Dedifferentiated amniotic fluid mesenchymal stem cell (primary cell): ENCODE data around the gene DPCD.

Source experiments
- DNase-seq: peaks from one replicate; pipeline ENCODE4 v3.0.0-alpha.2; 2016; ENCODE audit errors: extremely low spot score

Gene DPCD

GRCh38 chr10:101567165-101568006 lies 20.7 kb upstream of the DPCD start:
- no peak for DNase-seq

GRCh38 chr10:101568054-101568745 lies 19.9 kb upstream of the DPCD start:
- DNase-seq, result no peak

GRCh38 chr10:101569323-101569621 lies 18.8 kb upstream of the DPCD start:
- DNase-seq, result no peak

- DNase-seq, result peak; percentile 35
These were observed 18.3 kb upstream of the DPCD start for GRCh38 chr10:101569622-101570427.

- DNase-seq, result no peak
These were observed 17.5 kb upstream of the DPCD start for GRCh38 chr10:101570428-101571270.

- DNase-seq, result no peak
These were observed 16.7 kb upstream of the DPCD start for GRCh38 chr10:101571271-101571925.

GRCh38 chr10:101572126-101572525 lies 16.0 kb upstream of the DPCD start:
- no peak for DNase-seq

GRCh38 chr10:101572785-101573184 lies 15.3 kb upstream of the DPCD start:
- DNase-seq, result no peak

- DNase-seq, result no peak
These were observed 14.0 kb upstream of the DPCD start for GRCh38 chr10:101573885-101574753.

- DNase-seq, result no peak
These were observed 13.0 kb upstream of the DPCD start for GRCh38 chr10:101575091-101575490.

- DNase-seq, result no peak
These were observed 12.4 kb upstream of the DPCD start for GRCh38 chr10:101575580-101576210.

GRCh38 chr10:101576211-101576863 lies 11.8 kb upstream of the DPCD start:
- DNase-seq, result no peak

GRCh38 chr10:101577121-101577871 lies 10.8 kb upstream of the DPCD start:
- no peak for DNase-seq

- no peak for DNase-seq
These were observed 9.9 kb upstream of the DPCD start for GRCh38 chr10:101578192-101578591.

GRCh38 chr10:101578803-101579515 lies 9.2 kb upstream of the DPCD start:
- no peak for DNase-seq

- DNase-seq, result no peak
These were observed 8.6 kb upstream of the DPCD start for GRCh38 chr10:101579516-101579870.

- DNase-seq, result no peak
These were observed 7.4 kb upstream of the DPCD start for GRCh38 chr10:101580486-101581399.
